ENCODE results near the gene TSG101.
A peak's percentile ranks its signal among the peaks of the same experiment; 100 is the strongest.

The TSG101 gene

GRCh38 chr11:18526521-18527296 lies at the start of gene TSG101:
Gene TSG101, minus strand, starts transcription at chr11:18526942. Its CDS starts 126 bp downstream, at chr11:18526816.
- DNase-seq: peak; percentile 54

- no peak for DNase-seq
Observed at GRCh38 chr11:18575361-18575760, 48.6 kb upstream of the TSG101 start.

- DNase-seq: no peak
Observed at GRCh38 chr11:18567081-18567480, 40.3 kb upstream of the TSG101 start.

- DNase-seq: no peak
Observed at GRCh38 chr11:18566406-18566805, 39.7 kb upstream of the TSG101 start.

GRCh38 chr11:18564149-18564548 lies 37.4 kb upstream of the TSG101 start:
- DNase-seq: no peak

- DNase-seq: no peak
Observed at GRCh38 chr11:18563090-18563730, 36.5 kb upstream of the TSG101 start.

GRCh38 chr11:18548001-18548400 lies 21.3 kb upstream of the TSG101 start:
- no peak for DNase-seq

- no peak for DNase-seq
Observed at GRCh38 chr11:18540207-18541009, 13.7 kb upstream of the TSG101 start.

- no peak for DNase-seq
Observed at GRCh38 chr11:18536209-18536608, 9.5 kb upstream of the TSG101 start.

GRCh38 chr11:18534245-18534644 lies 7.5 kb upstream of the TSG101 start:
- DNase-seq: no peak

GRCh38 chr11:18533365-18533764 lies 6.6 kb upstream of the TSG101 start:
- no peak for DNase-seq

GRCh38 chr11:18527512-18527911 lies 770 bp upstream of the TSG101 start:
- no peak for DNase-seq

- no peak for DNase-seq
Observed at GRCh38 chr11:18526130-18526520, 617 bp downstream of the TSG101 start.

- DNase-seq: no peak
Observed at GRCh38 chr11:18524248-18524647, 2.5 kb downstream of the TSG101 start.

- DNase-seq: no peak
Observed at GRCh38 chr11:18523084-18523483, 3.7 kb downstream of the TSG101 start.

GRCh38 chr11:18522388-18522787 lies 4.4 kb downstream of the TSG101 start:
- no peak for DNase-seq

- no peak for DNase-seq
Observed at GRCh38 chr11:18521122-18521521, 5.6 kb downstream of the TSG101 start.

- DNase-seq: no peak
Observed at GRCh38 chr11:18502352-18502751, 24.4 kb downstream of the TSG101 start.

- DNase-seq: no peak
Observed at GRCh38 chr11:18501629-18502028, 25.1 kb downstream of the TSG101 start.

GRCh38 chr11:18498039-18498438 lies 28.7 kb downstream of the TSG101 start:
- no peak for DNase-seq

GRCh38 chr11:18495703-18496102 lies 31.0 kb downstream of the TSG101 start:
- no peak for DNase-seq

GRCh38 chr11:18495271-18495670 lies 31.5 kb downstream of the TSG101 start:
- DNase-seq: no peak

- DNase-seq: no peak
Observed at GRCh38 chr11:18493310-18493709, 33.4 kb downstream of the TSG101 start.

GRCh38 chr11:18492888-18493287 lies 33.9 kb downstream of the TSG101 start:
- DNase-seq: no peak
